NAMALWA (cell line): ENCODE measurements around the gene RNU2-63P.
"Not testable (repeated sequence)": the region's sequence is repeated elsewhere in the genome, so short reads cannot be mapped to it uniquely, and the experiment has no call there.

ENCODE experiments used
- DNase-seq: peaks from one replicate; pipeline ENCODE4 v3.0.0-alpha.2; 2015; ENCODE audit warnings: low spot score

The RNU2-63P gene

GRCh38 chr2:88028931-88029330, 12.6 kb upstream of the RNU2-63P start:
- no peak for DNase-seq

- no peak for DNase-seq
Measured at GRCh38 chr2:88027697-88028389, 11.5 kb upstream of the RNU2-63P start.

GRCh38 chr2:88024509-88024908, 8.2 kb upstream of the RNU2-63P start:
- DNase-seq, result no peak

DNA sequence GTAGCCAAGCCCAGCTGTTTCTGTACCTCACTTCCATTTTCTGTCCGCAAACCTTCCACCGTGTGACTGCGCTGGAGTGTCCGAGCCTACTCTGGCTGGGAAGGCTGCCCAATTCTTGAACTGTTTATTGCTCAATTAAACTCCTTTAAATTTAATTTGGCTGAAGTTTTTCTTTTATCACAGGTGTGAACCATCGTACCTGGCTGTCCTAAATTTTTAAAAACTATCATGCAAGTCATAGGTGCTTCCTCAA, 6.2 kb upstream of the RNU2-63P start:
- DNase-seq, result no peak

GRCh38 chr2:88019985-88020384, 3.6 kb upstream of the RNU2-63P start:
- DNase-seq, result no peak

- no peak for DNase-seq
Measured at GRCh38 chr2:88018909-88019308, 2.6 kb upstream of the RNU2-63P start.

- not testable (repeated sequence) for DNase-seq
Measured at GRCh38 chr2:88018077-88018805, 1.9 kb upstream of the RNU2-63P start.

DNA sequence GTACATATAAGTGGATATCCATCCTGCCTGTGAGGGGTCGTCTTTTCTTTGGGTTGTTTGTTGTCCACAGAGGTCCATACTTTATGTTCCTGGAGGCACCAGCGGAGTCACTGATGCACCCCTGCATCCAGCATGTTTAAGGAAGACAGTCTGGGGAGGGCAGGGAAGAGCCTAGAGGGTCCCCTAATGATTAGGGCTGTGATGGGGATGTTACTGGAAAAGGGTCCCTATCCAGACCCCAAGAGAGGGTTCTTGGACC, 1.4 kb upstream of the RNU2-63P start:
- not testable (repeated sequence) for DNase-seq

GRCh38 chr2:88016960-88017779, 823 bp upstream of the RNU2-63P start:
- peak; percentile 83 for DNase-seq

- DNase-seq, result no peak
Measured at GRCh38 chr2:88011011-88011410, 5.3 kb downstream of the RNU2-63P start.

- no peak for DNase-seq
Measured at GRCh38 chr2:88010136-88010535, 6.2 kb downstream of the RNU2-63P start.

GRCh38 chr2:88006912-88007439, 9.4 kb downstream of the RNU2-63P start:
- no peak for DNase-seq

- DNase-seq, result no peak
Measured at GRCh38 chr2:88005776-88006175, 10.6 kb downstream of the RNU2-63P start.

GRCh38 chr2:88003074-88003755, 13.1 kb downstream of the RNU2-63P start:
- no peak for DNase-seq

DNA sequence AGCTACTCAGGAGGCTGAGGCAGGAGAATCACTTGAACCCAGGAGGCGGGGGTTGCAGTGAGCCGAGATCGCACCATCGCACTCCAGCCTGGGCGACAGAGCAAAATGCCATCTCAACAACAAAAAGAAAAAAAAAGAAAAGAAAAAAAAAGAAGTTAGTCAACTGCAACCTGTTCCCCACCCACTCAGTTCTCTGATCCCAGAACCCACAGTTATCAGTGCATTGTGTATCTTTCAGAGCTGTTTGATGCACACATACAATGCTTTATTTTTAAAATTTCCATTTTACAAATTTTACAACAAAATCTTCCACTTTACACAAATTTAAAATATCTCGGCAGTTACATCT, 14.0 kb downstream of the RNU2-63P start:
- DNase-seq, result no peak

DNA sequence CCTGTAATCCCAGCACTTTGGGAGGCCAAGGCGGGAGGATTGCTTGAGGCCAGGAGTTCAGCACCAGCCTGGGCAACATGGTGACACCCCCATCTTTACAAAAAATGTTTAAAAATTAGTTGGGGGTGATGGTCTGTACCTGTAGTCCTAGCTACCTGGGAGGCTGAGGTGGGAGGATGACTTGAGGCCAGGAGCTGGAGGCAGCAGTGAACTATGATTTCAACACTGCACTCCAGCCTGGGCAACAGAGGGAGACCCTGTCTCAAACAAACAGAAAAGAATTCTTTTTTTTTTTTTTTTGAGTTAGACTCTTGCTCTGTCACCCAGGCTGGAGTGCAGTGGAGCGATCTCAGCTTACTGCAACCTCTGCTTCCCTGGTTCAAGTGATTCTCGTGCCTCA, 15.9 kb downstream of the RNU2-63P start:
- not testable (repeated sequence) for DNase-seq

GRCh38 chr2:87996570-87996969, 19.8 kb downstream of the RNU2-63P start:
- no peak for DNase-seq

DNA sequence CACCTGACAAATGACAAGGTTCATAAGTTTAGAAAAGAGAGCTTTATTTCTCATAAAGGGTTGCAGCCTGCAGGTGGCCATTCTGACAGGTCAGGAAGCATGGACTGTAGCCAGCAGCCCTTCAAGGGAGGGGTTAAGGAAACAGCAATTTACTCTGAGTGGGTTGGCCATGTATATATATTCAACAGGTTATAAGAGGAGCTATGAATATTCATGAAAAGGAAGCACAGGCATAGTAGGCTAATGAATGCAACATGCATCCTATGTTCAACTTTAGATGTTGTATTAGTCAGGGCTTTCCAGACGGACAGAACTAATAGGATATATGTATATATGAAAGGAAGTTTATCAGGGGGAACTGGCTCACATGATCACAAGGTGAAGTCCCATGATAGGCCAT, 20.6 kb downstream of the RNU2-63P start:
- no peak for DNase-seq

DNA sequence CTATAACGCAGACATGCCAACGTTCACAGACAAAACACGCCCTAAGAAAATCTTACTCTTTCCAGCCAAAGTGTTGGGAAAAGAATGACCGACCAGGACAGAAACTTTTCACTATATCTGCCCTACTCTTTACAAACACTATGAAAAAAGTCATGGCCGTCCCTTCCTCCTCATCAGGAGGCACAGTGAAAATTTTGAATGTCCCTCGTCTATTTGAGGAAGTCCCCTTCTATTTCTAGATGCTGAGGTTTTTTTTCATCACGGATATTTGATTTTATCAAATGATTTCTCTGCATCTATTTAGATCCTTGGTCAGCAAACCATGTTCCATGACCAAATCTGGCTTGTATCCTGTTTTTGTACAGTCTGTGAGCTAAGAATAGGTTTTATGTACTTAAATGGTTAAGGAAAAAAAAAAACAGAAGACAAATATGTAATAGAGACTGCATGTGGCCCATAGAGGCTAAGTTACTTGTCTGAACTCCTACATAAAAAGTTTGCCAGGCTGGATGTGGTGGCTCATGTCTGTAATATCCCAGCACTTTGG, 22.0 kb downstream of the RNU2-63P start:
- not testable (repeated sequence) for DNase-seq

- not testable (repeated sequence) for DNase-seq
Measured at GRCh38 chr2:87992569-87992968, 23.8 kb downstream of the RNU2-63P start.

GRCh38 chr2:87987473-87987872, 28.9 kb downstream of the RNU2-63P start:
- DNase-seq, result not testable (repeated sequence)

- peak; percentile 0 for DNase-seq
Measured at GRCh38 chr2:87985902-87986301, 30.4 kb downstream of the RNU2-63P start.
